Progenitor cell of endocrine pancreas (in vitro differentiated cells): ENCODE results near the gene UQCRQ. TPM values are rescaled to one million over a fixed set of nuclear protein-coding genes. Genes with fewer than 3 reads are reported as not detected.

ENCODE experiments used
- DNase-seq: peaks from one replicate; pipeline ENCODE4 v3.0.0; 2021; ENCODE audit warnings: low spot score; ENCODE audit not compliant: unreplicated experiment
- H3K27ac Mint-ChIP-seq: 2 replicates; pipeline ENCODE4 v1.8.0; 2021; ENCODE audit warnings: mild to moderate bottlenecking, moderate library complexity, mixed read lengths
- H3K27me3 Mint-ChIP-seq: 2 replicates; pipeline ENCODE4 v1.8.0; 2021; ENCODE audit warnings: mixed read lengths
- H3K36me3 Mint-ChIP-seq: 2 replicates; pipeline ENCODE4 v1.8.0; 2022; ENCODE audit warnings: mixed read lengths; ENCODE audit not compliant: insufficient read depth
- H3K4me1 Mint-ChIP-seq: 2 replicates; pipeline ENCODE4 v1.8.0; 2021; ENCODE audit warnings: low read depth, mixed read lengths
- H3K4me3 Mint-ChIP-seq: 2 replicates; pipeline ENCODE4 v1.8.0; 2021; ENCODE audit warnings: low read depth, mild to moderate bottlenecking, moderate library complexity, mixed read lengths
- H3K9me3 Mint-ChIP-seq: 2 replicates; pipeline ENCODE4 v1.8.0; 2021; ENCODE audit warnings: low read depth, mixed read lengths
- total RNA-seq: library from RNA; stranded (reverse); gene quantifications from 2 replicates; pipeline ENCODE4 v1.2.1, GENCODE V29; 2021
- TF ChIP-seq, protein P1 (sequence below): fragments of 200-600 bp; sonication (generic); IDR thresholded peaks from one replicate; pipeline ENCODE4 v1.5.0; 2021; ENCODE audit warnings: antibody characterized with exemption, mild to moderate bottlenecking; ENCODE audit not compliant: unreplicated experiment

UQCRQ gene
- total RNA-seq, 1 donor from 2014 or later: 230 TPM

DNA sequence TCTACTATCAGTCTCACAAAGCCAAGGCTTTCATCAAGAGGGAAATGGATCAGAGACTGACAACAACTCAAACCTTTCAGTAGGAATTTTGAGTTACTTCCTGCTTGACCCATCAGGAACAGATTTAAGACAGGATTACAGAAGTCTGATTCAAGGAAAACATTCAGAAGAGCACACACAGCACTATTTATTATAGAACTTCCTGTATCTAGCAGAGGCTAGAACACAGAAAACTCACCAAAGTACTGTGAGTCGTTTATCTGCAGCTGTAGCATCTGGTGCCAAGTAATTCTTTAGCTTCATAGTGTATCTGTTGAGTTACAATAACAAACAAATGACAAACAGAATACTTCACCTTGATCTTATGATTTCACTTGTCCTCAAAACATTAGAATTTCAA lies 20.8 kb downstream of the UQCRQ start:
- DNase-seq: no peak
- TF ChIP-seq, protein P1, sequence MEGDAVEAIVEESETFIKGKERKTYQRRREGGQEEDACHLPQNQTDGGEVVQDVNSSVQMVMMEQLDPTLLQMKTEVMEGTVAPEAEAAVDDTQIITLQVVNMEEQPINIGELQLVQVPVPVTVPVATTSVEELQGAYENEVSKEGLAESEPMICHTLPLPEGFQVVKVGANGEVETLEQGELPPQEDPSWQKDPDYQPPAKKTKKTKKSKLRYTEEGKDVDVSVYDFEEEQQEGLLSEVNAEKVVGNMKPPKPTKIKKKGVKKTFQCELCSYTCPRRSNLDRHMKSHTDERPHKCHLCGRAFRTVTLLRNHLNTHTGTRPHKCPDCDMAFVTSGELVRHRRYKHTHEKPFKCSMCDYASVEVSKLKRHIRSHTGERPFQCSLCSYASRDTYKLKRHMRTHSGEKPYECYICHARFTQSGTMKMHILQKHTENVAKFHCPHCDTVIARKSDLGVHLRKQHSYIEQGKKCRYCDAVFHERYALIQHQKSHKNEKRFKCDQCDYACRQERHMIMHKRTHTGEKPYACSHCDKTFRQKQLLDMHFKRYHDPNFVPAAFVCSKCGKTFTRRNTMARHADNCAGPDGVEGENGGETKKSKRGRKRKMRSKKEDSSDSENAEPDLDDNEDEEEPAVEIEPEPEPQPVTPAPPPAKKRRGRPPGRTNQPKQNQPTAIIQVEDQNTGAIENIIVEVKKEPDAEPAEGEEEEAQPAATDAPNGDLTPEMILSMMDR: no peak
- no peaks in the 10 kb centered on the region for H3K27me3 Mint-ChIP-seq
- peaks cover 32% of the 10 kb centered on the region for H3K36me3 Mint-ChIP-seq
- H3K9me3 Mint-ChIP-seq: no peaks in the 10 kb centered on the region
- no peak overlapping the region for H3K27ac Mint-ChIP-seq
- H3K4me3 Mint-ChIP-seq: no peak overlapping the region
- H3K4me1 Mint-ChIP-seq: peaks cover 2% of the 10 kb centered on the region

DNA sequence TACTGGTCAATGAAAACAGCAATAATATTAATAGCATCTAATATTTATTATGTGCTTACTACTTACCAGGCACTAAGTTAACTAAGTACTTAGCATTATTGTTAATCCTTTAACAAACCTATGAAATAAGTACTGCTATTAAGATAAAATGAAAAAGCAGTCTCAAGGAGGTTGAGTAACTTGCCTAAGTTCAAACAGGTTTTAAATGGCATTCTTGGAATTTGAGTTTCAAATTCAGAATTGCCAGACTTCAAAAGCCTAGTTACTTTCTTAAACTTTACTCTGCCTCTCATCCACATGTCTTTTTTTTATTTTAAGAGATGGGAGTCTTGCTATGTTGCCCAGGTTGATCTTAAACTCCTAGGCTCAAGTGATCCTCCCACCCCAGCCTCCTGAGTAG lies 23.1 kb downstream of the UQCRQ start:
- Mint-ChIP-seq H3K27me3 (no peaks in the 10 kb centered on the region), H3K4me3 (no peak overlapping the region), H3K4me1 (peaks cover 7% of the 10 kb centered on the region), H3K9me3 (no peaks in the 10 kb centered on the region), H3K27ac (no peak overlapping the region), H3K36me3 (peaks cover 39% of the 10 kb centered on the region)
- DNase-seq: no peak
- TF ChIP-seq, protein P1: no peak

DNA sequence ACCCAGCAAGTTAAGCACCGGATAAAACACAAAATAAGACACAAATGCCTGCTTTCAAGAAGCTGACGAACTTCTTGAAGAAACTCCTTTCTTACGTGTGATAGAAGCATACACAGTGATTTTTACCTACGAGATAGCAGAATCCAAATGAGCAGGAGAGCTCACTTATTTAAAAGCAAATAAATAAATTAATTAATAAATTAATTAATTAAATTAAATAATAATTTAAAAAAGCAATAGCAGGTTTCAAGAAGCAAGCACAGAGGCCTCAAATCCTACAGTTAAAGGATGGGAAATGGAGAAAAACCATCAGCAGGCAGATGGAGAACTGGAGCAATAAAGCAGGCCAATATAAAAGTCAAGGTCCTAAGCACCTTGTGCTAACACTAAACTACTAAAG lies 24.4 kb downstream of the UQCRQ start:
- no peaks in the 10 kb centered on the region for H3K9me3 Mint-ChIP-seq
- no peak overlapping the region for H3K27ac Mint-ChIP-seq
- DNase-seq: no peak
- H3K27me3 Mint-ChIP-seq: no peaks in the 10 kb centered on the region
- peaks cover 7% of the 10 kb centered on the region for H3K4me1 Mint-ChIP-seq
- TF ChIP-seq, protein P1: no peak
- H3K36me3 Mint-ChIP-seq: peaks cover 42% of the 10 kb centered on the region
- no peak overlapping the region for H3K4me3 Mint-ChIP-seq

DNA sequence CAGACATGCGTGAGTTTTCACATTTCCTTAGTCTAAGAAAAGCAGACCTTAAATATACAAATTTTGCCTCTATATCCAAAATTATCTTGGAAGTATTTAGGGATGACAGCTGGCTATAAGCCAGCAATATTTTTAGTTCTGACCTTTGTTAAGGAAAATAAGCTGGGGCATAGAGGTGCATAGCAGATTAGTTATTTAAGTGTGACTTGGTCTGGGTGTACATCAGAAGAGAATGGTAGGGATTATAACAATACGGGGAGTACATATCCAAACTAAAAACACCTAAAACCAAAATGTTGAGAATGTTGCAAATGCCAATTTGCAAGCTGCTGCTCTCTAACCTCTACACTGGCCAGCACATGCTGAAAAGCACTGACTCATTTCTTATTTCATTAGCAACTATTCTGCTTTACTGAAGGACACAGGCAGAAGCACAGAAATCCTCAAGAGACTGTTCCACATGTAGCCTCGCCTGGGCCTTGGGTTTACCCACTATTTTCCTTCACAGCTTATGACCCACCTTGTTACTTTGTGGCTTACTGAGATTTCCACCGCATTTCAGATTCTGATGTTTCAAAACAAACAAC lies 29.4 kb downstream of the UQCRQ start:
- no peak for DNase-seq
- TF ChIP-seq, protein P1: no peak
- Mint-ChIP-seq H3K27me3 (no peaks in the 10 kb centered on the region), H3K4me1 (peaks cover 7% of the 10 kb centered on the region), H3K9me3 (no peaks in the 10 kb centered on the region), H3K27ac (no peak overlapping the region), H3K36me3 (peaks cover 48% of the 10 kb centered on the region), H3K4me3 (no peak overlapping the region)

DNA sequence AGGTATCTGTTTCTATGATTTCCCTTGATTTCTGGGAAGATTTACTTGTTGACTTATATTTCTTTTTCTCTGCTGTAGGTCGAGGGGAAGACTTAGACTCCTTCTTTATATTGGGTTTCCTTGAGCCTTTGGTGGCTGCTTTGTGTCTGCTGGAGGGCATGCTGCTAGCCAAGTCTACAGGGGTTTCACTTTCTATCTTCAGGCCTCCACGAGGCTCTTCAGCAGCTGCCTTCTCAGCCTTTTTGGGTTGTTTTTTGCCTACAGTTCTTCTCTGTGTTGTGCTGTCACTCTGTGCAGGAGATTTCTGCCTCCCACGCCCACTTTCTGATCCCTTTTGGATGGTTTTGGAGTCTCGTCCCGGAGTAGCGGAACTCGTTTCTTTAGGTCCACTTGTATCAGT lies 30.2 kb downstream of the UQCRQ start:
- Mint-ChIP-seq H3K4me1 (peaks cover 9% of the 10 kb centered on the region), H3K36me3 (peaks cover 52% of the 10 kb centered on the region), H3K4me3 (no peak overlapping the region), H3K9me3 (no peaks in the 10 kb centered on the region), H3K27me3 (no peaks in the 10 kb centered on the region), H3K27ac (peak overlapping the region; percentile 56)
- DNase-seq: no peak
- TF ChIP-seq, protein P1: no peak
